Tibial nerve (tissue), 4 donors: ENCODE measurements around the gene NANP. TPM values are rescaled to one million over a fixed set of nuclear protein-coding genes. Genes with fewer than 3 reads are reported as not detected.

Experiments used
- DNase-seq, 2 donors: peaks; one replicate each; pipeline ENCODE4 v3.0.0-alpha.2; 2019; ENCODE audit warnings: low spot score in 2 of 2
- H3K27ac ChIP-seq, 4 donors: fragments of 200-600 bp; sonication (generic) in 3 of 4; one replicate each; pipeline ENCODE4 v1.5.1; 2017 to 2019; ENCODE audit warnings: mild to moderate bottlenecking in 1 of 4
- H3K27me3 ChIP-seq, 2 donors: fragments of 200-600 bp; sonication (generic) in 1 of 2; one replicate each; pipeline versions ENCODE4 v1.5.1 to v1.6.0; 2017 to 2019
- H3K36me3 ChIP-seq, 3 donors: fragments of 200-600 bp; sonication (generic); one replicate each; pipeline ENCODE4 v1.5.1; 2018 to 2019
- H3K4me1 ChIP-seq, 4 donors: fragments of 200-600 bp; sonication (generic) in 3 of 4; one replicate each; pipeline ENCODE4 v1.5.1; 2017 to 2019
- H3K4me3 ChIP-seq, 4 donors: fragments of 200-600 bp; sonication (generic) in 3 of 4; one replicate each; pipeline ENCODE4 v1.5.1; 2017 to 2019; ENCODE audit warnings: mild to moderate bottlenecking in 1 of 4, moderate library complexity in 1 of 4
- H3K9me3 ChIP-seq, 4 donors: fragments of 200-600 bp; sonication (generic) in 3 of 4; one replicate each; pipeline ENCODE4 v1.5.1; 2017 to 2019
- EP300 ChIP-seq, 2 donors: sonication (generic); formaldehyde crosslinking; IDR thresholded peaks; one replicate each; pipeline ENCODE4 v1.6.1; 2017; ENCODE audit warnings: antibody characterized with exemption in 2 of 2, mild to moderate bottlenecking in 1 of 2
- POLR2A ChIP-seq, 2 donors: fragments of 450-650 bp; IDR thresholded peaks; one replicate each; pipeline ENCODE4 v1.6.1; 2017; ENCODE audit warnings: antibody characterized with exemption in 2 of 2, mild to moderate bottlenecking in 2 of 2, moderate library complexity in 2 of 2
- WGBS, 2 donors: methylation state at CpG; one replicate each; pipeline ENCODE4 v1.1.5; 2018; 5-methylcytosine and 5-hydroxymethylcytosine counted together
- total RNA-seq, 4 donors: library from RNA; depleted of rRNA; stranded (reverse); fragments of >200 nt; gene quantifications; one replicate each; pipeline ENCODE4 v1.1.0, GENCODE V29; 2016
- TF ChIP-seq, protein P1 (sequence below), 5 experiments: fragments of 200-600 bp in 3 of 5; fragments of 450-650 bp in 2 of 5; sonication (generic) in 3 of 5; IDR thresholded peaks; one replicate each; pipeline ENCODE4 v1.5.1; 2016 to 2019; ENCODE audit warnings: antibody characterized with exemption in 5 of 5, mild to moderate bottlenecking in 3 of 5, moderate library complexity in 2 of 5

NANP gene
- total RNA-seq, 4 donors from 2014 or later: 2.5 to 3.6 (median 2.9) TPM

DNA sequence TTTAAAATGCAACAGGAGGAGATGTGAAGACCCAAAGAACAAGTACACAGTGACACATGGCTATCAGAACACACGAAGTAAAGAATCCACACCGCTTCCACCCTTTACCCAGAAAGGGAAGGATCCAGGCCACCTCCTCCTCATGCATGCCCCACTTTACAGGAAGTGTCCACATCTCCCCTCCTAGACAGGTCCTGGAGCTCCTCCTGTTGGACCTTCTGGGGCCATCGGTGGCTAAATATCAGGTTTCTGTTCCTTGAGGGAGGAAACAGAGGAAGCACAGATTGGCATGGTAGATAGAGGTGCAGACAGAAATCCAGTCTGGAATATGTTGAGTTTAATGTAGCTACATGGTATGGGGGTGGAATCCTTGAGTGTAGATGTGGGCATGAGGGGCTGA lies 49.4 kb downstream of the NANP start:
- no peak overlapping the region for H3K27ac ChIP-seq
- no peaks in the 10 kb centered on the region for H3K36me3 ChIP-seq
- H3K9me3 ChIP-seq: no peaks in the 10 kb centered on the region
- no peak for DNase-seq
- TF ChIP-seq POLR2A (IDR thresholded peaks at IDR 0.05) (no peak), EP300 (IDR thresholded peaks at IDR 0.05) (no peak)
- TF ChIP-seq, protein P1, sequence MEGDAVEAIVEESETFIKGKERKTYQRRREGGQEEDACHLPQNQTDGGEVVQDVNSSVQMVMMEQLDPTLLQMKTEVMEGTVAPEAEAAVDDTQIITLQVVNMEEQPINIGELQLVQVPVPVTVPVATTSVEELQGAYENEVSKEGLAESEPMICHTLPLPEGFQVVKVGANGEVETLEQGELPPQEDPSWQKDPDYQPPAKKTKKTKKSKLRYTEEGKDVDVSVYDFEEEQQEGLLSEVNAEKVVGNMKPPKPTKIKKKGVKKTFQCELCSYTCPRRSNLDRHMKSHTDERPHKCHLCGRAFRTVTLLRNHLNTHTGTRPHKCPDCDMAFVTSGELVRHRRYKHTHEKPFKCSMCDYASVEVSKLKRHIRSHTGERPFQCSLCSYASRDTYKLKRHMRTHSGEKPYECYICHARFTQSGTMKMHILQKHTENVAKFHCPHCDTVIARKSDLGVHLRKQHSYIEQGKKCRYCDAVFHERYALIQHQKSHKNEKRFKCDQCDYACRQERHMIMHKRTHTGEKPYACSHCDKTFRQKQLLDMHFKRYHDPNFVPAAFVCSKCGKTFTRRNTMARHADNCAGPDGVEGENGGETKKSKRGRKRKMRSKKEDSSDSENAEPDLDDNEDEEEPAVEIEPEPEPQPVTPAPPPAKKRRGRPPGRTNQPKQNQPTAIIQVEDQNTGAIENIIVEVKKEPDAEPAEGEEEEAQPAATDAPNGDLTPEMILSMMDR (IDR thresholded peaks at IDR 0.05): no peak
- WGBS, 2 donors: 59 to 81% methylated on average over 3 of the region's 3 CpGs
- no peaks in the 10 kb centered on the region for H3K27me3 ChIP-seq
- H3K4me3 ChIP-seq: no peak overlapping the region
- H3K4me1 ChIP-seq: peaks cover 0 to 9% (median 0%) of the 10 kb centered on the region in 4 donors

DNA sequence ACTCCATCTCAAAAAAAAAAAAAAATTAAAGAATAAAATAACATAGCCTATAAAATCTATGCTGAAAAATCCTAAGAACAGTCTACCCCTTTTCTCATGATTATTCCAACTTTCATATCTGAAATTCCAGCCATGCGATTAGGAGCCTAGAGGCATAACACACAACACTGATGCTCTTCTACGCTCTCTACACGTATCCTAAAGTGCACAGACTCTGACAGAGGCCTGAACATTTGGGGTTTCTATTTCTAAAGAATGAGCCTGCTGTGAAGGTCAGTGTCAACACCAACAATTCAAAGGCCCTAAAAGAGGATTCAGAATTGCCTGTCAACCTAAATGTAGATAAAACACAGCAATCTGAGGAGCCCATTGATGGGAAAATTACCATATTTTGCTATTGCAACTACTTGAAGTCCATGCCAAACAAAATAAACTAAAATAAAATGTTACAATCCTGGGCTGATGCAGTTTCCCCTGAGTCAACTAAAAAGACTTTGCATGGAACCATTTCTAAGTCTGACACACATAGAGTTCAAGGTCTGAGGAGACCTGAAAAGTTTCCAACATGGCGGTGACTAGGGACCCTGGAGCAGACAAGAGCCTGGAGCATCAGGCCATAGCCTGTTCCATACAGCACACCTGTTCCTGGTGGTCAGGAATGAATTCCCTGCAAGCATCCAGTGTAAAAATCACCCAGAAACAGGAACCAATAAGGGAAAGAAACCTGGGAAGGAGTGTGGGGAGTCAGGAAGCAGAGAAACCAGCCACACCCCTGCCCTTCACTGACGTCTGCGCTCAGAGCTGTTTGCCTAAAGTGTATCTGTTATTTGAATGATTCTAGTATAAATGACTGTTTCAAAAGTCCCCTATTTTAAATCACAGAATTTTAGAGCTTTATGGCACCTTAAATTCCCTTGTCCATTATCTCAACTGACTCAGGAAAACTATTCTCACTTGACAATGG lies 50.2 kb downstream of the NANP start:
- WGBS, 2 donors: 73 to 74% methylated on average over 6 of the region's 6 CpGs
- Histone ChIP-seq H3K27ac (no peak overlapping the region), H3K4me1 (peaks cover 0 to 9% (median 0%) of the 10 kb centered on the region in 4 donors), H3K4me3 (no peak overlapping the region), H3K27me3 (no peaks in the 10 kb centered on the region), H3K9me3 (no peaks in the 10 kb centered on the region), H3K36me3 (no peaks in the 10 kb centered on the region)
- no peak for DNase-seq
- TF ChIP-seq POLR2A (IDR thresholded peaks at IDR 0.05) (no peak), EP300 (IDR thresholded peaks at IDR 0.05) (no peak)
- TF ChIP-seq, protein P1 (IDR thresholded peaks at IDR 0.05): no peak

DNA sequence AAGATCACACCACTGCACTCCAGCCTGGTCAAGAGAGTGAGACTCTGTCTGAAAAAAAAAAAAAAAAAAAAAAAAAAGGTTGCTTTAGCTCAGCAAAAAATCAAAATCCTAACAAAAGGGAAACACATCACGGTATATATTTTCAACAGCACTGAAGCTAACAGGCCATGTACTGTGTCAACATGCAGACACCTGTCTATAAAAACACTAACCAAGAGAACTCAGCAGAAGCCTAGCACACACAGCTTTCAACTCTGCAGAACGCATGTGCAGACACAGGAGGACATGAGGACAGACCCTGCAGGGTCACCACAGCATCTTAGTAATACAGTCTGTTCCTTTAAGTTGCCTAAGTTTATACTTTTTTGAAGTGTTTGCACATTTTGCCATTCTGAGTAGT lies 52.0 kb downstream of the NANP start:
- Histone ChIP-seq H3K36me3 (no peaks in the 10 kb centered on the region), H3K27ac (no peak overlapping the region), H3K9me3 (no peaks in the 10 kb centered on the region), H3K4me3 (no peak overlapping the region), H3K27me3 (no peaks in the 10 kb centered on the region), H3K4me1 (peaks cover 0 to 9% (median 0%) of the 10 kb centered on the region in 4 donors)
- no peak for DNase-seq
- WGBS, 2 donors: 85 to 86% methylated on average over 2 of the region's 2 CpGs
- TF ChIP-seq, protein P1 (IDR thresholded peaks at IDR 0.05): no peak
- no peak for TF ChIP-seq EP300 (IDR thresholded peaks at IDR 0.05)
- TF ChIP-seq POLR2A (IDR thresholded peaks at IDR 0.05): no peak

DNA sequence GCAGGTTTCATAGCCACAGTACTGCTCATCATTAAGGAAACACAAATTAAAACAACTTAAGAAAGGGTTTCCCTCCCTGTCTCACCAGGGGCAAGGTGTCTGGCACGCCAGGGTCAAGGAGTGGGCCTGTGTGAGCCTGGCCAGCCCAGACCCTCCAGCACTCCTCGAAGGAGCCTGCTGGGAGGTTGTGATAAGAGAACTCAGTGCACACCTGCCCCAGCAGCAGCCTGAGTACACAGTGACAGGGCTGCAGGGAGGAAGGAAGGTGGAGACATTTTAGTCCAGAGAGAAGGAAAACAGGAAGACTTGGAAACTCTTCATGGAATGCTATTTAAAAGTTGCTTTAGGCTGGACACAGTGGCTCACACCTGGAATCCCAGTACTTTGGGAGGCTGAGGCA lies 52.6 kb downstream of the NANP start:
- no peak overlapping the region for H3K4me3 ChIP-seq
- H3K27ac ChIP-seq: no peak overlapping the region
- 76 to 88% methylated on average over 2 of the region's 2 CpGs for WGBS, 2 donors
- no peak for DNase-seq
- no peaks in the 10 kb centered on the region for H3K36me3 ChIP-seq
- TF ChIP-seq, protein P1 (IDR thresholded peaks at IDR 0.05): no peak
- no peak for TF ChIP-seq POLR2A (IDR thresholded peaks at IDR 0.05)
- no peak for TF ChIP-seq EP300 (IDR thresholded peaks at IDR 0.05)
- no peaks in the 10 kb centered on the region for H3K9me3 ChIP-seq
- H3K4me1 ChIP-seq: peaks cover 0 to 9% (median 0%) of the 10 kb centered on the region in 4 donors
- no peaks in the 10 kb centered on the region for H3K27me3 ChIP-seq

DNA sequence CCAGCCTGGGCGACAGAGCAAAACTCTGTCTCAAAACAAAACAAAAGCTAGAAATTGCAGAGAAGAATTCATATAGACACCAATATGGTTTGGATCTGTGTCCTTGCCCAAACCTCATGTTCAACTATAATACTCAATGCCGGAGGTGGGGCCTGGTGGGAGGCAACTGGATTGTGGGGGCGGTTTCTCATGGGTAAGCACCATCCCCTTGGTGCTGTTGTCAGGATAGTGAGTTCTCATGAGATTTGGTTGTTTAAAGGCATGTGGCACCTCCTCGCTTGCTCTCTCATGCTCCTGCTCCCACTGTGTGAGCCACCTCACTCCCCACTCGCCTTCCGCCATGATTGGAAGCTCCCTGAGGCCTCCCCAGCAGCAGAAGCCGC lies 53.7 kb downstream of the NANP start:
- WGBS, 2 donors: 89 to 96% methylated on average over 7 of the region's 7 CpGs
- DNase-seq: no peak
- Histone ChIP-seq H3K36me3 (no peaks in the 10 kb centered on the region), H3K4me3 (no peak overlapping the region), H3K27me3 (no peaks in the 10 kb centered on the region), H3K27ac (no peak overlapping the region), H3K9me3 (no peaks in the 10 kb centered on the region), H3K4me1 (peaks cover 0 to 9% (median 0%) of the 10 kb centered on the region in 4 donors)
- no peak for TF ChIP-seq EP300 (IDR thresholded peaks at IDR 0.05)
- TF ChIP-seq, protein P1 (IDR thresholded peaks at IDR 0.05): no peak
- TF ChIP-seq POLR2A (IDR thresholded peaks at IDR 0.05): no peak
